Measurements from ENCODE around the gene UCK2.

UCK2 gene

GRCh38 chr1:165842023-165842670, 14.7 kb downstream of the UCK2 start:
- TF ChIP-seq ZNF565 (CRISPR knock-in tag; conservative IDR thresholded peaks at IDR 0.05; ENCODE audit: low read depth) (no peak), CSRNP3 (CRISPR knock-in tag; IDR thresholded peaks at IDR 0.05) (no peak), ARNTL (CRISPR knock-in tag; IDR thresholded peaks at IDR 0.05; ENCODE audit: borderline replicate concordance, low read depth) (no peak), PATZ1 (CRISPR knock-in tag; IDR thresholded peaks at IDR 0.05; ENCODE audit: borderline replicate concordance) (no peak), GLIS3 (CRISPR knock-in tag; IDR thresholded peaks at IDR 0.05) (no peak), PPARA (CRISPR knock-in tag; IDR thresholded peaks at IDR 0.05; ENCODE audit: borderline replicate concordance) (no peak), SNAI2 (CRISPR knock-in tag; IDR thresholded peaks at IDR 0.05) (no peak), ESRRG (CRISPR knock-in tag; IDR thresholded peaks at IDR 0.05) (no peak), TOX (CRISPR knock-in tag; IDR thresholded peaks at IDR 0.05; ENCODE audit: borderline replicate concordance) (no peak), OSR1 (CRISPR knock-in tag; IDR thresholded peaks at IDR 0.05) (no peak), ZNF8 (CRISPR knock-in tag; IDR thresholded peaks at IDR 0.05) (no peak), ISL1 (CRISPR knock-in tag; IDR thresholded peaks at IDR 0.05) (no peak), CREB5 (CRISPR knock-in tag; IDR thresholded peaks at IDR 0.05; ENCODE audit: low read depth) (no peak)
- ATAC-seq = peak; percentile 7; the same call in 2 of the 3 replicates

GRCh38 chr1:165842671-165843129, 15.3 kb downstream of the UCK2 start:
- TF ChIP-seq TOX (CRISPR knock-in tag; IDR thresholded peaks at IDR 0.05; ENCODE audit: borderline replicate concordance) (no peak), ESRRG (CRISPR knock-in tag; IDR thresholded peaks at IDR 0.05) (no peak), CSRNP3 (CRISPR knock-in tag; IDR thresholded peaks at IDR 0.05) (no peak), SNAI2 (CRISPR knock-in tag; IDR thresholded peaks at IDR 0.05) (no peak), RARB (CRISPR knock-in tag; IDR thresholded peaks at IDR 0.05) (no peak), BACH2 (CRISPR knock-in tag; IDR thresholded peaks at IDR 0.05; ENCODE audit: borderline replicate concordance) (no peak), CREB5 (CRISPR knock-in tag; IDR thresholded peaks at IDR 0.05; ENCODE audit: low read depth) (no peak), ZC3H10 (CRISPR knock-in tag; IDR thresholded peaks at IDR 0.05) (no peak), OSR1 (CRISPR knock-in tag; IDR thresholded peaks at IDR 0.05) (no peak), CSDC2 (CRISPR knock-in tag; IDR thresholded peaks at IDR 0.05) (no peak), TCF4 (CRISPR knock-in tag; IDR thresholded peaks at IDR 0.05; ENCODE audit: borderline replicate concordance) (no peak), ZFP3 (CRISPR knock-in tag; IDR thresholded peaks at IDR 0.05) (no peak), ZFP30 (CRISPR knock-in tag; IDR thresholded peaks at IDR 0.05) (no peak), ZNF70 (CRISPR knock-in tag; IDR thresholded peaks at IDR 0.05) (no peak), PATZ1 (CRISPR knock-in tag; IDR thresholded peaks at IDR 0.05; ENCODE audit: borderline replicate concordance) (no peak), ISL1 (CRISPR knock-in tag; IDR thresholded peaks at IDR 0.05) (no peak), ZNF565 (CRISPR knock-in tag; conservative IDR thresholded peaks at IDR 0.05; ENCODE audit: low read depth) (no peak), TSHZ2 (CRISPR knock-in tag; IDR thresholded peaks at IDR 0.05) (no peak)
- peak; percentile 71 for ATAC-seq
